Spleen (tissue), 7 donors: ENCODE results near the gene CEMP1.
"Not testable (repeated sequence)": the region's sequence is repeated elsewhere in the genome, so short reads cannot be mapped to it uniquely, and the experiment has no call there.

ENCODE experiments used
- CTCF ChIP-seq, 11 experiments: fragments of 200-600 bp in 7 of 11; fragments of 450-650 bp in 4 of 11; sonication (generic) in 4 of 11; IDR thresholded peaks in 8 of 11; conservative IDR thresholded peaks in 3 of 11; 1 replicate in 7 of 11; 2 replicates in 4 of 11; pipeline versions ENCODE4 v1.4.0 to v1.8.0; 2016 to 2021; ENCODE audit warnings: antibody characterized with exemption in 11 of 11, inconsistent platforms in 4 of 11, mild to moderate bottlenecking in 1 of 11
- POLR2A ChIP-seq, 3 donors: fragments of 450-650 bp; IDR thresholded peaks; one replicate each; pipeline ENCODE4 v1.5.1; 2017; ENCODE audit warnings: antibody characterized with exemption in 3 of 3, mild to moderate bottlenecking in 1 of 3
- POLR2AphosphoS5 ChIP-seq, 3 donors: sonication (generic); formaldehyde crosslinking; IDR thresholded peaks; one replicate each; pipeline ENCODE4 v1.5.1; 2017; ENCODE audit warnings: antibody characterized with exemption in 3 of 3
- donor health status: DM: no; HTN: no; CAD: no; lungs with moderate emphysema.
- donor health status: DM: no; HTN: no; CAD: no.
- donor health status: DM: no; HTN: no; CAD: no.

GRCh38 chr16:2560131-2560797, 29.1 kb upstream of the CEMP1 start:
- TF ChIP-seq CTCF (IDR thresholded peaks at IDR 0.05 in 8 of 11, conservative IDR thresholded peaks at IDR 0.05 in 3 of 11); POLR2AphosphoS5 (IDR thresholded peaks at IDR 0.05); POLR2A (IDR thresholded peaks at IDR 0.05): not testable (repeated sequence)
